CD14-positive monocyte (primary cell): ENCODE results near the gene NOC2L. TPM values are rescaled to one million over a fixed set of nuclear protein-coding genes. Genes with fewer than 3 reads are reported as not detected.

Experiments used
- DNase-seq, 3 donors: peaks; one replicate each; pipeline ENCODE4 v3.0.0-alpha.2; 2011 to 2022
- H2AFZ ChIP-seq: 2 replicates; pipeline ENCODE4 v1.6.0; 2012; ENCODE audit warnings: mild to moderate bottlenecking, low read depth, low read length, inconsistent platforms; ENCODE audit not compliant: insufficient read depth, poor library complexity, severe bottlenecking
- H3K27ac ChIP-seq, 2 donors: 1 replicate in 1 of 2; 2 replicates in 1 of 2; pipeline ENCODE4 v1.5.1; 2012 to 2013; ENCODE audit warnings: low read length in 2 of 2, control low read depth in 1 of 2, inconsistent platforms in 1 of 2, low read depth in 1 of 2, mild to moderate bottlenecking in 1 of 2
- H3K27me3 ChIP-seq, 2 donors: one replicate each; pipeline versions ENCODE4 v1.6.0 to v1.6.1; 2011 to 2013; ENCODE audit warnings: low read length in 2 of 2; ENCODE audit not compliant: control insufficient read depth in 2 of 2, insufficient read depth in 2 of 2
- H3K36me3 ChIP-seq, 2 donors: replicated peaks in 1 of 2; 1 replicate in 1 of 2; 2 replicates in 1 of 2; pipeline versions ENCODE4 v1.5.1 to v1.6.1; 2012 to 2013; ENCODE audit warnings: low read length in 2 of 2, control low read depth in 1 of 2, inconsistent platforms in 1 of 2, mild to moderate bottlenecking in 1 of 2; ENCODE audit not compliant: insufficient read depth in 2 of 2, control insufficient read depth in 1 of 2
- H3K4me1 ChIP-seq, 2 donors: 1 replicate in 1 of 2; 2 replicates in 1 of 2; pipeline versions ENCODE4 v1.5.1 to v1.6.1; 2012 to 2013; ENCODE audit warnings: low read length in 2 of 2, control low read depth in 1 of 2, inconsistent platforms in 1 of 2, mild to moderate bottlenecking in 1 of 2, moderate library complexity in 1 of 2; ENCODE audit not compliant: insufficient read depth in 2 of 2, control insufficient read depth in 1 of 2
- H3K4me2 ChIP-seq: replicated peaks from 2 replicates; pipeline ENCODE3; 2012; ENCODE audit warnings: low read length, moderate library complexity, mild to moderate bottlenecking; ENCODE audit not compliant: poor library complexity, severe bottlenecking; ENCODE audit errors: extremely low read depth
- H3K4me3 ChIP-seq, 3 experiments: fragments of 200-600 bp in 1 of 3; sonication (generic) in 1 of 3; replicated peaks in 1 of 3; 1 replicate in 2 of 3; 2 replicates in 1 of 3; pipeline ENCODE4 v1.5.1; 2011 to 2013; ENCODE audit warnings: low read length in 3 of 3, mild to moderate bottlenecking in 3 of 3, control low read depth in 2 of 3, low read depth in 2 of 3, inconsistent platforms in 1 of 3, moderate library complexity in 1 of 3
- H3K79me2 ChIP-seq: 2 replicates; pipeline ENCODE4 v1.6.0; 2012; ENCODE audit warnings: mild to moderate bottlenecking, control low read depth, inconsistent platforms, low read length, moderate library complexity; ENCODE audit not compliant: insufficient read depth
- H3K9ac ChIP-seq: 2 replicates; pipeline ENCODE4 v1.6.0; 2017; ENCODE audit warnings: low read length, mild to moderate bottlenecking; ENCODE audit not compliant: insufficient read depth, poor library complexity, severe bottlenecking
- H3K9me3 ChIP-seq, 2 donors: replicated peaks in 1 of 2; 1 replicate in 1 of 2; 2 replicates in 1 of 2; pipeline versions ENCODE4 v1.5.1 to v1.6.1; 2012 to 2013; ENCODE audit warnings: low read length in 2 of 2, control low read depth in 1 of 2; ENCODE audit not compliant: control insufficient read depth in 1 of 2, insufficient read depth in 1 of 2
- H4K20me1 ChIP-seq: 2 replicates; pipeline ENCODE4 v1.6.0; 2012; ENCODE audit warnings: mild to moderate bottlenecking, low read length, control low read depth, moderate library complexity; ENCODE audit not compliant: insufficient read depth
- H3K27ac Mint-ChIP-seq, 7 donors: one replicate each; pipeline ENCODE4 v1.8.0; 2020; ENCODE audit warnings: mild to moderate bottlenecking in 7 of 7, mixed read lengths in 7 of 7, moderate library complexity in 6 of 7, inconsistent platforms in 2 of 7
- H3K27me3 Mint-ChIP-seq, 3 donors: one replicate each; pipeline ENCODE4 v1.8.0; 2021 to 2022; ENCODE audit warnings: low read depth in 3 of 3, mild to moderate bottlenecking in 3 of 3, mixed read lengths in 3 of 3, moderate library complexity in 3 of 3, inconsistent platforms in 1 of 3
- H3K36me3 Mint-ChIP-seq, 2 donors: one replicate each; pipeline ENCODE4 v1.8.0; 2020; ENCODE audit warnings: mixed read lengths in 2 of 2, inconsistent platforms in 1 of 2, mild to moderate bottlenecking in 1 of 2
- H3K4me1 Mint-ChIP-seq: one replicate; pipeline ENCODE4 v1.8.0; 2020; ENCODE audit warnings: mild to moderate bottlenecking, mixed read lengths
- H3K4me3 Mint-ChIP-seq, 2 donors: one replicate each; pipeline ENCODE4 v1.8.0; 2020; ENCODE audit warnings: mild to moderate bottlenecking in 2 of 2, mixed read lengths in 2 of 2, moderate library complexity in 1 of 2
- H3K9me3 Mint-ChIP-seq, 7 donors: one replicate each; pipeline ENCODE4 v1.8.0; 2020 to 2022; ENCODE audit warnings: mixed read lengths in 7 of 7, mild to moderate bottlenecking in 6 of 7, moderate library complexity in 6 of 7, inconsistent platforms in 2 of 7
- CTCF ChIP-seq: fragments of 200-600 bp; IDR thresholded peaks from one replicate; pipeline ENCODE4 v1.8.0; 2022; ENCODE audit warnings: antibody characterized with exemption, mild to moderate bottlenecking
- WGBS: methylation state at CpG from one replicate; pipeline ENCODE4 v1.1.5; 2013; ENCODE audit warnings: missing lambda C conversion rate; ENCODE audit not compliant: insufficient coverage; 5-methylcytosine and 5-hydroxymethylcytosine counted together
- intact Hi-C, 2 donors: fragments of 100-400 bp; cut with micrococcal nuclease; formaldehyde crosslinking; loops; one replicate each; pipeline versions ENCODE4 v1.15.0 to v1.15.1; 2023
- polyA plus RNA-seq, 3 donors: library from polyadenylated mRNA; depleted of rRNA in 1 of 3; unstranded in 2 of 3; stranded (reverse) in 1 of 3; fragments of 300-500 nt in 2 of 3; fragments of >200 nt in 1 of 3; fragmentation: Illumina TruSeq in 2 of 3; gene quantifications; 1 replicate in 2 of 3; 2 replicates in 1 of 3; pipeline ENCODE4 v1.2.3, GENCODE V29; 2012 to 2021

The NOC2L gene
- polyA plus RNA-seq, 3 donors = 34.5 to 47.9 (median 35.8) TPM

- 88% methylated on average over 30 of the region's 35 CpGs for WGBS
- no peaks in the 10 kb centered on the region for H3K36me3 Mint-ChIP-seq
Measured at GRCh38 chr1:980602-981395, 21.7 kb upstream of the NOC2L start.

GRCh38 chr1:980137-980571, 21.1 kb upstream of the NOC2L start:
- no peaks in the 10 kb centered on the region for H3K36me3 Mint-ChIP-seq
- no peak overlapping the region for H3K4me3 Mint-ChIP-seq
- peaks cover 2 to 5% (median 4%) of the 10 kb centered on the region in 7 donors for H3K9me3 Mint-ChIP-seq
- Histone ChIP-seq H3K9ac (no peak overlapping the region), H3K9me3 (peaks cover 0 to 5% of the 10 kb centered on the region in 2 donors), H3K36me3 (no peaks in the 10 kb centered on the region), H3K27ac (no peak overlapping the region), H3K4me3 (no peak overlapping the region), H3K4me1 (peaks cover 5 to 8% of the 10 kb centered on the region in 2 donors), H2AFZ (no peak overlapping the region), H3K27me3 (peaks cover 0 to 12% of the 10 kb centered on the region in 2 donors), H3K79me2 (no peaks in the 10 kb centered on the region), H4K20me1 (no peaks in the 10 kb centered on the region), H3K4me2 (no peak overlapping the region)
- no peak for TF ChIP-seq CTCF
- H3K27me3 Mint-ChIP-seq = peaks cover 21 to 39% (median 23%) of the 10 kb centered on the region in 3 donors
- no peak for DNase-seq
- peaks cover 3% of the 10 kb centered on the region for H3K4me1 Mint-ChIP-seq
- H3K27ac Mint-ChIP-seq = no peak overlapping the region
- 90% methylated on average over 13 of the region's 13 CpGs for WGBS
- intact Hi-C loops = loop anchor here (5.0 to 10.0 kb wide), 2 partner anchors 82 to 85 kb away; no protein-coding TSS in a partner anchor

More at GRCh38 chr1:980602-981395, 21.7 kb upstream of the NOC2L start:
- Histone ChIP-seq H3K79me2 (no peaks in the 10 kb centered on the region), H3K27ac (no peak overlapping the region), H3K4me2 (no peak overlapping the region), H3K27me3 (peaks cover 0 to 9% of the 10 kb centered on the region in 2 donors), H3K4me1 (peaks cover 5 to 6% of the 10 kb centered on the region in 2 donors), H3K4me3 (no peak overlapping the region), H3K9ac (no peak overlapping the region), H4K20me1 (no peaks in the 10 kb centered on the region), H3K36me3 (no peaks in the 10 kb centered on the region), H2AFZ (no peak overlapping the region), H3K9me3 (peaks cover 0 to 5% of the 10 kb centered on the region in 2 donors)
- H3K9me3 Mint-ChIP-seq = peaks cover 2 to 5% (median 4%) of the 10 kb centered on the region in 7 donors
- intact Hi-C loops = loop anchor here (5.0 to 10.0 kb wide), 2 partner anchors 82 to 84 kb away; no protein-coding TSS in a partner anchor
- TF ChIP-seq CTCF = no peak
- H3K27ac Mint-ChIP-seq = no peak overlapping the region
- peaks cover 23 to 37% (median 27%) of the 10 kb centered on the region in 3 donors for H3K27me3 Mint-ChIP-seq
- H3K4me3 Mint-ChIP-seq = no peak overlapping the region
- H3K4me1 Mint-ChIP-seq = peaks cover 1% of the 10 kb centered on the region
- no peak for DNase-seq
